ENCODE measurements around the gene ATOH7.
"Not testable (repeated sequence)": the region's sequence is repeated elsewhere in the genome, so short reads cannot be mapped to it uniquely, and the experiment has no call there.

Gene ATOH7

DNA sequence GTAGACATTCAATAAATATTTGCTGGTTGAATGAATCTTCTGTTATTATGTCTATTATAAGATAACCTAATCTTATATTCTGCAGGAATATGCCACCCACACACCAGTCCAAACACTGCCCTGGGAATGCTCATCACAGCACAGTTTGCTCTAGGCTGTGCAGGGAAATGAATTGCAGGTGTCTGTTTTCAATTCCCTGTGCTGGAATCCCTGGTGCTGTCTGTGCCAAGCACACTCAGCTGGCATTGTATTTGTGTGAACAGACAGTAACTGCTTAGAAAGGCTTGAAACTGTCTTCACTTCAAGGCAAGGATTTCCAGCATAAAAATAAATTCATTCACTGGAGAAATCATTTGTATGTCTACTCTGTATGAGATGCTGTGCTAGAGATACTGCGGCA is 20.2 kb downstream of the ATOH7 start:
- in situ Hi-C loops (cut with MboI; ENCODE audit: low pct_unique_long_range_greater_than_20kb, low sequenced_read_pairs, unreplicated experiment): loop anchor here (10.0 kb wide), 1 partner anchor 93 kb away; no protein-coding TSS in a partner anchor
- TF ChIP-seq CTCF (IDR thresholded peaks at IDR 0.05; ENCODE audit: extremely low read depth, insufficient read depth, missing control alignments): no peak
- DNase-seq (ENCODE audit: low spot score): no peak

- TF ChIP-seq CTCF (IDR thresholded peaks at IDR 0.05; ENCODE audit: extremely low read depth, insufficient read depth, missing control alignments): peak; percentile 65
- DNase-seq (ENCODE audit: low spot score): no peak
- in situ Hi-C loops (cut with MboI; ENCODE audit: low pct_unique_long_range_greater_than_20kb, low sequenced_read_pairs, unreplicated experiment): no loop called here
Observed at GRCh38 chr10:68208424-68209042, 23.4 kb downstream of the ATOH7 start.

DNA sequence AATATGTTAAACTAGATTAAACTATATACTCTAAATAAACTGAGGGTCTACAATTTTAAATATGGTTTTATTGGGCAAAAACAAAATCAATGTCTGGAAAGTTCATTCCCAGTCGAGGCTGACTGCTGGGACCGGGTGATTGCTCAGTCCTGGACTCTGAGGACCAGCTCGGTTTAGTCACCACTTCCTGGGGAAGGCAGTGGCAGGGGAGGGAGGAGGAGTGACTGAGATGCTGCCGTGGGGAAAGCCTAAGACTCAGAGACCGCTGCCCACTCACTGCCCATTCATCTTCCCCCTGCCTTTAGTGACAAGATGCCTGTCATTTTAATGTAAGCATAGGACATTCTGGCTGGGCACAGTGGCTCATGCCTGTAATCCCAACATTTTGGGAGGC is 29.0 kb downstream of the ATOH7 start:
- no peak for TF ChIP-seq CTCF (IDR thresholded peaks at IDR 0.05; ENCODE audit: extremely low read depth, insufficient read depth, missing control alignments)
- in situ Hi-C loops (cut with MboI; ENCODE audit: low pct_unique_long_range_greater_than_20kb, low sequenced_read_pairs, unreplicated experiment): no loop called here
- DNase-seq (ENCODE audit: low spot score): no peak

GRCh38 chr10:68196701-68197100 is 35.2 kb downstream of the ATOH7 start:
- in situ Hi-C loops (cut with MboI; ENCODE audit: low pct_unique_long_range_greater_than_20kb, low sequenced_read_pairs, unreplicated experiment): no loop called here
- TF ChIP-seq CTCF (IDR thresholded peaks at IDR 0.05; ENCODE audit: extremely low read depth, insufficient read depth, missing control alignments): no peak
- no peak for DNase-seq (ENCODE audit: low spot score)

- DNase-seq (ENCODE audit: low spot score); in situ Hi-C loops (cut with MboI; ENCODE audit: low pct_unique_long_range_greater_than_20kb, low sequenced_read_pairs, unreplicated experiment): not testable (repeated sequence)
Observed at GRCh38 chr10:68195776-68196175, 36.1 kb downstream of the ATOH7 start.

- in situ Hi-C loops (cut with MboI; ENCODE audit: low pct_unique_long_range_greater_than_20kb, low sequenced_read_pairs, unreplicated experiment): no loop called here
- no peak for TF ChIP-seq CTCF (IDR thresholded peaks at IDR 0.05; ENCODE audit: extremely low read depth, insufficient read depth, missing control alignments)
- no peak for DNase-seq (ENCODE audit: low spot score)
Observed at GRCh38 chr10:68194290-68194689, 37.6 kb downstream of the ATOH7 start.

GRCh38 chr10:68192113-68192512 is 39.8 kb downstream of the ATOH7 start:
- no peak for TF ChIP-seq CTCF (IDR thresholded peaks at IDR 0.05; ENCODE audit: extremely low read depth, insufficient read depth, missing control alignments)
- in situ Hi-C loops (cut with MboI; ENCODE audit: low pct_unique_long_range_greater_than_20kb, low sequenced_read_pairs, unreplicated experiment): no loop called here
- DNase-seq (ENCODE audit: low spot score): no peak
